ENCODE measurements around the gene SIRT7.

Gene SIRT7

GRCh38 chr17:81903896-81904599, 13.9 kb downstream of the SIRT7 start:
- no peak for DNase-seq

GRCh38 chr17:81903415-81903831, 14.6 kb downstream of the SIRT7 start:
- DNase-seq, result no peak

GRCh38 chr17:81902653-81903414, 15.1 kb downstream of the SIRT7 start:
- no peak for DNase-seq

- DNase-seq, result no peak
These were observed 15.8 kb downstream of the SIRT7 start, which contains the start of gene NPB for GRCh38 chr17:81902023-81902652. NPB (plus strand) TSS chr17:81902238; CDS start chr17:81902278, 40 bp downstream.

GRCh38 chr17:81901167-81902022, 16.6 kb downstream of the SIRT7 start:
- DNase-seq, result no peak

GRCh38 chr17:81900181-81900820, 17.7 kb downstream of the SIRT7 start:
- no peak for DNase-seq

- no peak for DNase-seq
These were observed 18.3 kb downstream of the SIRT7 start for GRCh38 chr17:81899514-81900166.

- no peak for DNase-seq
These were observed 19.1 kb downstream of the SIRT7 start for GRCh38 chr17:81898885-81899284.

GRCh38 chr17:81898029-81898866, 19.7 kb downstream of the SIRT7 start:
- DNase-seq, result no peak

- no peak for DNase-seq
These were observed 22.6 kb downstream of the SIRT7 start for GRCh38 chr17:81895400-81895799.

GRCh38 chr17:81891303-81891552, 26.7 kb downstream of the SIRT7 start:
- DNase-seq, result no peak

GRCh38 chr17:81890447-81891302, 27.3 kb downstream of the SIRT7 start:
- no peak for DNase-seq

GRCh38 chr17:81889602-81890001, 28.4 kb downstream of the SIRT7 start:
- DNase-seq, result no peak

GRCh38 chr17:81888988-81889595, 28.9 kb downstream of the SIRT7 start:
- no peak for DNase-seq

- DNase-seq, result no peak
These were observed 29.6 kb downstream of the SIRT7 start for GRCh38 chr17:81888105-81888987.

GRCh38 chr17:81885869-81886548, 32.0 kb downstream of the SIRT7 start:
- DNase-seq, result no peak

GRCh38 chr17:81885454-81885853, 32.5 kb downstream of the SIRT7 start:
- DNase-seq, result no peak

- no peak for DNase-seq
These were observed 33.0 kb downstream of the SIRT7 start for GRCh38 chr17:81884968-81885367.

All from activated T-cell treated with anti-CD3 and anti-CD28 coated beads for 4 hours (primary cell).